Measurements from ENCODE around the gene OGDHL. TPM values are rescaled to one million over a fixed set of nuclear protein-coding genes. Genes with fewer than 3 reads are reported as not detected.

The OGDHL gene
- total RNA-seq, 4 donors from 2014 or later, result not detected

GRCh38 chr10:49756031-49756430 lies 6.1 kb downstream of the OGDHL start:
- no peak for TF ChIP-seq CTCF (IDR thresholded peaks at IDR 0.05; ENCODE audit: low read depth)

DNA sequence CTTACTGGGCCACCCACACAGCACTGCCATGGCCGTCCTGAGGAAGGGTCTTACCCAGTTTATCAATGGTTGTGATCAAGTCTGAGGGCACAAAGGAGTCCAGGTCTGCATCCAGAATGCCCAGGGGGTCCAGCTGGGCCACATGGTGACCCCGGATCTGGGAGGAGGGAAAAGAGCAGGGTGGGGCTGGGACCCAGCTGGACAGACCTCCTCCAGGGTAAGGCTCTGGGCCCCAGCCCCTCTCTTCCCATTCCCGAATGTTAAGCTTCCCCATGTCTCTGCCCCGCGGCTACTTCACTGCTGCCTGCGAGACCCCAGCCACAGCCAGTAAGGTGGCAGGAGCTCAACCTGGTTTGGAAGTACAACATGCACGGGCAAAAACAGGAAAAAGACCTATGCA lies 9.5 kb downstream of the OGDHL start:
- TF ChIP-seq CTCF (IDR thresholded peaks at IDR 0.05; ENCODE audit: low read depth), result no peak

DNA sequence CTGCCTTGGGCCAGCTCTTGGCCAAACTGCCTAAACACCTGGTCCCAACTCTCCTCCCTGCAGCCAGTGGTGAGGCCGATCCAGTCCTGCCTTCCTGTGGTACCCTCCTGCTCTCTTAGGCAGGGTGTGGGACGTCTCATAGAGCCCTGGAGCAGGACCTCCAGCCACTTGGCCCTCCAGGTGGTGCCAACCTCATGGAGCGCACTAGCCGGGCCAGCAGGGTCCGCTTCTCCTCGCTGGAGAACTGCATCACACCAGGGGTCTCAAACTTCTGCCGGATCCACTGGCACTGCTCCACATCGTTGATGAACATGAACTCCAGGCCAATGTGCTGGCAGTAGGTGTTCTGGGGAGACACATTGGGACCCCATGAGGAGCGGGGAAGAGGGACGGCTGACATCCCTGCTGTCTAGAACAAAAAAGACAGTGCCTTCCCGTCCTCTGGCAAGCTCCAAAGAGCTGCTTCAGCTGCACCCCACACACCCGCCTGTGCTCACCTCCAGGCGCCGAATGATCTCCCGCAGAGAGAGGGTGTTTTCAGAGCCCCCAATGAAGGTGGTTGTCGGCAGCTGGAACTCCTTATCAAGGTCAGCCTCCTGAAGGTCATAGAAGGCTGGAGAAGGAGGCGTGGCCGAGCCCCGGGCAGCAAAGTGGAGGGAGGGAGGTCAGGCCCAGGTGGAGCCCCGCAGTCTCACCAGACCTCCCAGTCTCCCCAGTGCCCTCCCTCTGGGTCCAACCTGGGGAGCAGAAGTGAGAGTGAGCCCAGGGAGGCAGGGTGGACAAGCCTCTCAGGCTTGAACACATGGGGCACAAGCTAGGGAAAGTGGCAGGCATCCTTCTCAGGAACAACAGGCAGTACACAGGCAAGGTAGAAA lies 10.2 kb downstream of the OGDHL start:
- TF ChIP-seq CTCF (IDR thresholded peaks at IDR 0.05; ENCODE audit: low read depth), result no peak

DNA sequence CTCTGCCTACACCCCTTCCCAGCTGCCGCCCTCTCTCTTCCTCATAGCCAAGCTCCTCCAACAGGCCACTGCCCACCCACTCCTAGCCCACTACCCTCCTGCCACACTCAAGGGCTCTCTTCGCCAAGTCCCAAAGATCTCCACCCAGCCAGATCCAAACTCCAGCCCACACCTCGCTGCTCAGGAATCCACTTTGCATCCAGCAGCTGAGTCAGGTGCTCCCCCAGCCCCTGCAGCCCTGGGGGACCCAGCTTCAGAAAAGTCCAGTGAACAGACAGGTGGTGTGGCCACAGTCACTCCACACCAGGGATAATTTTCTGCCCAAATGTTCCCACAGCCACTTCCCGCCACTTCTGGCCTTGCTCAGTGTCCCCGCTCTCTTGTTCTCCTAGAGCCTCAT lies 10.9 kb downstream of the OGDHL start:
- TF ChIP-seq CTCF (IDR thresholded peaks at IDR 0.05; ENCODE audit: low read depth), result no peak

- TF ChIP-seq CTCF (IDR thresholded peaks at IDR 0.05; ENCODE audit: low read depth), result no peak
Observed at GRCh38 chr10:49750546-49750945, 11.6 kb downstream of the OGDHL start.

DNA sequence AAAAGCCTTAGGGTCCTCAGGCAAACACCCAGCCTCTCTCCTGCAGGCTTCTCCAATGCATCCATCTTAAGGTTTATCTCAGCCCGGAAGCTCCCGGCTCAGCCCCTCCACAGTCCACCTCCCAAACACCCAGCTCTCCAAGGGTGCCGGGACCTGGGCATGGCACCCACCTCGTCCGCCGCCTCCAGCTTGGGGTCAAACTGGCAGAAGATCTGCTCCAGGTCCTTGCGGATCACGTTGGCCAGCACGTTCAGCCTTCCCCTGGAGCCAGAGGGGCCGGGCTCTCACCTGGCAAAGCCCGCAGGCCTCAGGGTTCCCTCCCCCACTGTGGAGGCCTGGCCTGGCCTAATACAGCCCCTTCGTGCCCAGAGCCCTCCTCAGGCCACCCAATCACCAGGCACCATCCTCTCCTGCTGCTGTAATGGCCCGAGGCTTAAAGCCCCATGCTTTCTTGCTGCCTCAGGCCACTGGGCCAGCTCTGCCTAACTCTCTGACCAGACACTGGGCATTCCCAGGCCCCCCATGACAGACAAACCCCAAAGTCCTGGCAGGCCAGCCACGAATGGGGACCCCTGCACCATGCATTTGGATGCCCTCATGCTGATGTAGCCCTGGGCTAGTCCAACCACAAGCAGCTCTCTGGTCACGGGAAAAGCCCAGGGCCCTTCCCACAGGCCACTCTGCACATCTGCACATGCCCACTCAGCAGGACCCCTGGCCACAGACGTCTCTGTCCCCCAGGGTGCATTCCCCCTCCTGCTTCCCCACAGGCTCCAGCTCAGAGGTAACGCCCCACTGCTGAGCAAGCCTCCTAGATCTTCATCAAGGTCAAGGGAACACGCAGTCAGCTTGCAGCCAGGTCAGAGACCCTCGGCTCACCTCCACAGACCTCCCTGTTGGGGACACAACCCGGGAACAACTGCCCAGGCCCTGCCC lies 12.3 kb downstream of the OGDHL start:
- TF ChIP-seq CTCF (IDR thresholded peaks at IDR 0.05; ENCODE audit: low read depth), result no peak

DNA sequence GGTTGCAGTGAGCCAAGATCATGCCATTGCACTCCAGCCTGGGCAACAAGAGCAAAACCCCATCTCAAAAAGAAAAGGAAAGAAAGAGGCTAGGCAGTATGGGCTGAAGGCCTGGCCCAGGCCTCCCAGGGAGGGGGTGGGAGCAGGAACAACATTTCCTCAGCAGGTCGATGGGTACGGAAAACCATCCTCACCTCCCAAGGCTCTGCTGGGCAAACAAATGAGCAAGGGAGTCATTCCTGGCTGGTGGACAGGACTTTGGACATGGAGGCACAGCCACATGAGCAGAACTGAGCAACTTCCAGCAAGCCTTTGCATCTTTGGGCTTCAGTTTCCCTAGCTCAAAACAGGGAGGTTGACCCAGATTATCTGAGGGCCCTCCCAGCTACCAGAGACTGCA lies 13.0 kb downstream of the OGDHL start:
- no peak for TF ChIP-seq CTCF (IDR thresholded peaks at IDR 0.05; ENCODE audit: low read depth)
